Measurements from ENCODE around the gene RACK1.
"Not testable (repeated sequence)": the region's sequence is repeated elsewhere in the genome, so short reads cannot be mapped to it uniquely, and the experiment has no call there.

RACK1 gene

GRCh38 chr5:181243564-181244343, at the start of gene RACK1:
Gene RACK1 (minus strand): TSS chr5:181243906. CDS start chr5:181243800, 106 bp downstream.
- DNase-seq = peak; percentile 95

DNA sequence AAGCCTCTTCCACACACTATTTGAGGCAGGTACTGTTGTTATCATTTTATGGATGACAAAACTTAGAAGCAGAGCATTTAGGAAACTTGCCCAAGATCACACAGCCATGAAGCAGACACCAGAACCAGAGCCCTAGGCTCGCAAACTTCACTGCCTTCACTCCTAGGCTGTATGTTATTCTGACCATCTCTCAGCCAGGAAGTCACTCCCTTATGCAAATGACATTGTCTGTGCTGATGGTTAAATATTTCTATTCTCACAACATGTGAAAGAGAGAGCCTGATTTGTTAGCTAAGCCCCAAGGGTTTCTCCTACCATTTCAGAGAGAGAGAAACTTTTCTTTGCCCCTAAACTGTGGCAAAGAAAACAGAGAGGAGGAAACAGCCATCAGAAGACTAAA, 43.6 kb upstream of the RACK1 start:
- not testable (repeated sequence) for DNase-seq

DNA sequence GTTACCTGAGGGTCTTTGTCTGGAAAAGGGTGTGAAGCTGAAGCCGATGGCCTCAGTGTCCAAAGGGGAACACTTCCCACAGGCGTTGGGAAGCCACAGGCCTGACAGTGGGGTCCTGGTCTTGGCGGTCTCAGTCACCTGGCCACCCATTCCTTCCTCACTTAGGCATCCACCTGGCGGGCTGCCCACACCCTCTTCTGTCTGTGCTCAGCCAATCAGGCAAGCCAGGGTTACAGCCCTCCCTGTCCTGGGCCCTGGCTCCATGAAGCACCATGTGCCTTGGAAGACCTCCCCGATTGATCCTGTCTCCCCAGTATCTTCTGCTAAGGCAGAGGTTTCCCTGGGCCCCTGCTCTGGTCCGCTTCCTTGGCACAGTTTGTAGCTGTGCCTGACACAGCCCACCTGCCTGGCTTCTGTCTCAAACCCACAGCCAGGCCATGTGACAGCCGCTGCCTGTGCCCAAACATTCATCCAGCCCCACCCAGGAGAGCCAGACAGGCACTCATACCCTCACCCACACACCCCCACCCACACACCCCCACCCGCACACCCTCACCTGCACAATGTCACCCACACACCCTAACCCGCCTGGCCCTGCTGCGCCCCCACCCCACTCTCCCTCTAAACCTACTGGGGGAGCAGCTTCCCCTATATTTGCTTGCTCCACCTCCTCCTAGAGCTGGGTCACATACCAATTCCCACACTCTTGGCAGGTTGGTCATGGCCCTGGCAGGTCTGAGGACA, 42.4 kb upstream of the RACK1 start:
- DNase-seq = not testable (repeated sequence)

DNA sequence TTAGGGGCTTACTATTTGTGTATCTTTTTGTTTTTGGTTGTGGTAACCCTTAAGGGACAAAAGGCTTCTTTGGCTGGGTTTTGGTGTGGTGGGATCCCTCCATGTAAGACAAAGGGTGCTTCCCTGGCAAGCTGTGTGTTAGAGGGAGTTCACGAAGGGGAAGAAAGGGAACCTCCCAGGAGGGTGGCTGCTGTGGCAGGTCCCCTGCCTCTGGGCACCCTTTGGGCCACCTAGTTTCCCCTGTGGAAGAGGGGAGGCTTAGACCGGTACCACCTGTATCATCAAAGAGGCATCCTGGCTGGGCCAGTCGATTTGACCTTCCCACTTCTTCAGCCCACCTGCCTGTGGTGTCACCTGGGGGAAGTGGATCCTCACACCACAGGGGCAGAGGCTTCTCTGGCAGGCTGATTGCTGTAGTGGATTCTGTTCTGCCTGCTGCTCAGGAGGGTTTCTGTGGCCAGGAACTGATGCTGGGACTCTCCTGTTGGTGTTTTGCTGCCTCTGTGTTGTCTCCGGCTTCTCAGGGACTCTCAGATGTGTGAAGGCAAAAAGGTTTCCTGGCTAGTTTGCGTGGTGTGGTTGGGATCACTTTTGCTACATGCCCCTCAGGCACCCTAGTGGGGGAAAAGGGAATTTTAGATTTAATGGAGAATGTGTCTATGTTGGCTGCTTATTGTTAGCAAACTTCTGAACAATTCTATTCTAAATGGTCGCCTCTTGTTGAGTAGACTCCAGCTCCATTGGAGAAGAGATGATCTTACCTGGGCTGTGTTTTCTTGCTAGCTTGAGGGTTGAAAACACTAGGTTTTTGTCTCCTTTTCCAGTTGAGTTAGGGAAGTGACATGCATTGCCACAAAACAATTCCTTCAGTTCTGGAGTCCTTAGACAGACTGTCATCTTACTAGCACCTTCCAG, 40.4 kb upstream of the RACK1 start:
- DNase-seq = not testable (repeated sequence)

GRCh38 chr5:181283347-181283746, 39.6 kb upstream of the RACK1 start:
- DNase-seq = no peak

DNA sequence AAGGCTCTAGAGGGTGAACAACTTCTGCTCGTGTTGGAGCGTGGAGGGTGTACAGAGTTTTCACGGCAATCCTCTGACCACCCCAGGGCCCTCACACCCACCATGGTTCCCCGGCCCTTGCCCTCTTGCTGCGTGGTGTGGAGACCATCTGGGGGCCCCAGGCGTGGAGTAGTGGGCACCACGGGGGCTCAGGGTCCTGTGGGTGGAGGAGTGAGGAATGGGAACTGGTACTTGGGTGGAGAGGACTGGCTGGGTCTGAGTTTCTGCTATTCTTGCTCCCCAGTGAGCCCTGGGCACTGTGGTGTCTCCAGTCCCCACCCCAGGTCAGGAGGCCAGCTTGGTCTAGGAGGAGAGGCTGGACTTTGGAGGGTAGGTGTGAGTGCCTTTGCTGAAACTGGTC, 39.2 kb upstream of the RACK1 start:
- DNase-seq = no peak

DNA sequence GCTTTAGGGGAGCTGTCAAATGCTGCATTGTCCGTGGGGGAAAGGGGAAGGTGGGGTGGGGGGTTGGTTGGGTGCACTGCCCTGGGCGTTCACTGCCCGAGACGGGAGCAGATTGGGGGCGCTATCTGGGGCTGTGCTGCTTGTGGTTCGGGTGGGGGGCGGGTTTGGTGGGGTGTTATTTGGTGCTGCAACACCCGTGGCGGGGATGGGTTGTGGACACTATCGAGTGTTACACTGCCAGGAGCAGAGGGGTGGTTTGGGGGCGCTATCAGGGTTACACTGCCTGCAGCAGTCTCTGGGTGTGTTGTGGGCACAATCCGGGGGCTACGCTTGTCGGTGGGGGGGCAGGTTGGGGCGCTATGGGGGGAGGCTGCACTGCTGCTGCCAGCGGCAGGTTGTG, 38.7 kb upstream of the RACK1 start:
- DNase-seq = not testable (repeated sequence)

DNA sequence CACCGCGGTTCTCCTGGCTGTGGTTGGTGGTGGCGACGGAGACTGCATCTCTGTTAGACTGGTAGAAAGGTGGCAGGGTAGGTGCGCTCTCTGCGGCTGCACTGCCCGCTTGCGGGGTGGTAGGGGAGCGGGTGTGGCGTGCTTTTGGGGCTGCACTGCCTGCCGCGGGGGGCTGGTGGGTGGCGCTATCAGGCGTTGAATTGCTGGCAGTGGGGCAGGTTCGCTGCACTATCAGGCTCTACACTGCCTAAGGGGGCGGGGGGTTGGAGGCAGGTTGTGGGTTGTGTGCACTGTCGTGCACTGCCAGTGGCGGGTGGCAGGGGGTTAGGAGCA, 38.2 kb upstream of the RACK1 start:
- DNase-seq = no peak

GRCh38 chr5:181281077-181281983, 37.6 kb upstream of the RACK1 start:
- no peak for DNase-seq

- DNase-seq = no peak
Observed at GRCh38 chr5:181280251-181280762, 36.6 kb upstream of the RACK1 start.

- DNase-seq = not testable (repeated sequence)
Observed at GRCh38 chr5:181273433-181273744, 29.7 kb upstream of the RACK1 start.

- no peak for DNase-seq
Observed at GRCh38 chr5:181271081-181271480, 27.4 kb upstream of the RACK1 start.

GRCh38 chr5:181267907-181268306, 24.2 kb upstream of the RACK1 start:
- not testable (repeated sequence) for DNase-seq

- DNase-seq = not testable (repeated sequence)
Observed at GRCh38 chr5:181267291-181267904, 23.7 kb upstream of the RACK1 start.

DNA sequence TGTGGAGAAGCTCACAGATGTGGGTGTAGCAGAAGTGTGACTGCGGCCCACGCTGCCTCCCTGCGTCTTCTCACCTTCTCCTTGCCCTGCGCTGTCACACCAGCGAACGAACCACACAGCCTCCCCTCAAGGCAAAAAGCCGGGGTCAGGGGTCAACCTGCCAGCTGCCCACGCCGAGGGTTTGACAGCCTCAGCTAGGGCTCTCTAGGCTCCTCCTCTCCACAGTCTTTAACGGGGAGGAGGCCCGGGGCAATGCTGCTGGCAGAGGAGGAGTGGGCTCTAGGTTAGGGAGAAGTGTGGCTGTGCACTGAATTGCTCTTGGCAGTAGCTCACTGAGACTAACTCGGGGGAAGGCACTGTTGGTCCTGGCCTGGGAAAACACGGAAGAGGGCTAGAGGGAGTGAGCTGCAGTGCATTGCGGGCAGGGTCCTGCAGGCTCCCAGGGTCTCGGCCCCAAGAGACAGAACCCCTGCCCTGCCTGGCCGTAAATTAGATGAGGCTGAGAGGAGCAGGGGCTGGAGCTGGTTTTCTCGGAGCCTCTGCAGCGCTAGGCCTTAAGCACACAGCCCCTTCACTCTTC, 21.5 kb upstream of the RACK1 start:
- DNase-seq = no peak

- no peak for DNase-seq
Observed at GRCh38 chr5:181263633-181264032, 19.9 kb upstream of the RACK1 start.

GRCh38 chr5:181261320-181262049, 17.8 kb upstream of the RACK1 start:
- peak; percentile 87 for DNase-seq

- peak; percentile 95 for DNase-seq
Observed at GRCh38 chr5:181260720-181261319, 17.1 kb upstream of the RACK1 start, which contains the start of gene TRIM52. Gene TRIM52 (minus strand): TSS chr5:181261143. CDS start chr5:181260813, 330 bp downstream.

GRCh38 chr5:181259974-181260719, 16.4 kb upstream of the RACK1 start:
- DNase-seq = no peak

Data from femur (tissue), 1 donor.